HepG2 (cell line): Measurements from ENCODE around the gene FGF21. TPM values are rescaled to one million over a fixed set of nuclear protein-coding genes. Genes with fewer than 3 reads are reported as not detected.

Source experiments
- ATAC-seq: fragments of 200-7000 bp; cut with Tn5 transposase; 3 replicates; pipeline ENCODE4 v1.9.1; 2020; ENCODE audit warnings: mild to moderate bottlenecking, moderate library complexity
- BruUV-seq: library from RNA; stranded (reverse); fragments of 400-500 nt; replicated peaks from 2 replicates; lab custom pipeline; 2021; lab: Mats Ljungman, UMichigan
- CTCF ChIA-PET: fragments of 300-600 bp; formaldehyde crosslinking; extraction: SDS; loops from one replicate; lab custom pipeline; 2021; ENCODE audit warnings: low total read pairs, inconsistent platforms, low intra/inter-chr PET ratio; lab: Yijun Ruan, JAX
- POLR2A ChIA-PET: fragments of 350-600 bp; sonication (Branson Sonifier 250); formaldehyde crosslinking; loops from one replicate; lab custom pipeline; 2020; ENCODE audit warnings: antibody characterized with exemption, inconsistent platforms; lab: Yijun Ruan, JAX
- DNase-seq: peaks from one replicate; pipeline ENCODE4 v3.0.0-alpha.2; 2015; ENCODE audit warnings: low spot score
- FAIRE-seq: peaks from 3 replicates; lab custom pipeline; 2011; peaks lifted over from hg19 to GRCh38; lab: Jason Lieb, UNC
- H2AFZ ChIP-seq: one replicate; pipeline ENCODE4 v1.6.1; 2011; ENCODE audit warnings: low read length, inconsistent platforms
- H3K27ac ChIP-seq: fragments of 300-600 bp; 3 replicates; pipeline ENCODE4 v1.8.0; 2011; ENCODE audit warnings: mixed run types, mild to moderate bottlenecking, mixed read lengths, low read length, inconsistent platforms; ENCODE audit not compliant: insufficient read depth; ENCODE audit errors: extremely low read length
- H3K27me3 ChIP-seq, 2 experiments: fragments of 200-600 bp in 1 of 2; 2 replicates in 1 of 2; 3 replicates in 1 of 2; pipeline versions ENCODE4 v1.6.0 to v1.8.0; 2011; ENCODE audit warnings: low read length in 2 of 2, mild to moderate bottlenecking in 2 of 2, moderate library complexity in 2 of 2, inconsistent platforms in 1 of 2; ENCODE audit not compliant: insufficient read depth in 2 of 2, control insufficient read depth in 1 of 2
- H3K36me3 ChIP-seq, 2 experiments: fragments of 200-600 bp in 1 of 2; replicated peaks in 1 of 2; 2 replicates in 1 of 2; 3 replicates in 1 of 2; pipeline versions ENCODE4 v1.5.1 to v1.8.0; 2011; ENCODE audit warnings: low read length in 2 of 2, inconsistent platforms in 1 of 2; ENCODE audit not compliant: insufficient read depth in 2 of 2, control insufficient read depth in 1 of 2
- H3K4me1 ChIP-seq: 2 replicates; pipeline ENCODE4 v1.5.1; 2012; ENCODE audit warnings: low read length, inconsistent platforms; ENCODE audit not compliant: insufficient read depth
- H3K4me2 ChIP-seq: 2 replicates; pipeline ENCODE4 v1.6.0; 2011; ENCODE audit warnings: low read depth, low read length, inconsistent platforms
- H3K4me3 ChIP-seq, 3 experiments: fragments of 200-600 bp in 1 of 3; sonication (generic), shearing (Covaris generic) in 1 of 3; replicated peaks in 1 of 3; 2 replicates each; pipeline ENCODE4 v1.5.1; 2011 to 2016; ENCODE audit warnings: low read length in 3 of 3, inconsistent platforms in 2 of 3, low read depth in 2 of 3, mild to moderate bottlenecking in 2 of 3, control low read depth in 1 of 3, mixed read lengths in 1 of 3; ENCODE audit not compliant: insufficient read depth in 1 of 3
- H3K79me2 ChIP-seq: one replicate; pipeline ENCODE4 v1.6.1; 2011; ENCODE audit warnings: low read length, inconsistent platforms; ENCODE audit not compliant: insufficient read depth
- H3K9ac ChIP-seq: 2 replicates; pipeline ENCODE4 v1.6.0; 2011; ENCODE audit warnings: mild to moderate bottlenecking, low read depth, low read length, inconsistent platforms; ENCODE audit not compliant: insufficient read depth
- H3K9me3 ChIP-seq: 2 replicates; pipeline ENCODE4 v1.5.1; 2012; ENCODE audit warnings: mild to moderate bottlenecking, low read length
- H4K20me1 ChIP-seq: 2 replicates; pipeline ENCODE4 v1.6.0; 2011; ENCODE audit warnings: inconsistent platforms, mild to moderate bottlenecking, low read length, moderate library complexity; ENCODE audit not compliant: insufficient read depth
- ATF1 ChIP-seq: IDR thresholded peaks from 2 replicates; pipeline ENCODE4 v1.6.1; 2016; ENCODE audit warnings: mild to moderate bottlenecking, control low read depth
- CC2D1A ChIP-seq: sonication (generic); formaldehyde crosslinking; IDR thresholded peaks from 2 replicates; pipeline ENCODE4 v1.8.1; 2023; ENCODE audit warnings: mild to moderate bottlenecking, missing genetic modification reagents
- EHMT2 ChIP-seq: fragments of 200-600 bp; sonication (generic); IDR thresholded peaks from 2 replicates; pipeline ENCODE4 v1.7.0; 2017; ENCODE audit warnings: antibody characterized with exemption, low read depth, low read length, borderline replicate concordance
- EP300 ChIP-seq, 3 experiments: sonication (generic) in 1 of 3; formaldehyde crosslinking in 1 of 3; IDR thresholded peaks; 2 replicates each; pipeline versions ENCODE4 v1.5.1 to v1.6.1; 2011 to 2020; ENCODE audit warnings: low read depth in 2 of 3, low read length in 2 of 3, borderline replicate concordance in 1 of 3, improper control_type of control experiment in 1 of 3, mild to moderate bottlenecking in 1 of 3, missing genetic modification reagents in 1 of 3, moderate library complexity in 1 of 3
- FLYWCH1 ChIP-seq: sonication (generic); formaldehyde crosslinking; IDR thresholded peaks from 2 replicates; pipeline ENCODE4 v1.8.1; 2023; ENCODE audit warnings: mild to moderate bottlenecking, missing genetic modification reagents
- GMEB1 ChIP-seq: sonication (generic); formaldehyde crosslinking; IDR thresholded peaks from 2 replicates; pipeline ENCODE4 v1.5.1; 2020; ENCODE audit warnings: missing genetic modification reagents, mild to moderate bottlenecking, borderline replicate concordance
- KDM4B ChIP-seq: sonication (generic); formaldehyde crosslinking; IDR thresholded peaks from 2 replicates; pipeline ENCODE4 v1.4.0; 2020; ENCODE audit warnings: missing genetic modification reagents
- SAP130 ChIP-seq: IDR thresholded peaks from 2 replicates; pipeline ENCODE4 v1.6.1; 2016; ENCODE audit warnings: low read depth
- ZNF264 ChIP-seq: sonication (generic); formaldehyde crosslinking; IDR thresholded peaks from 2 replicates; pipeline ENCODE4 v1.4.0; 2020; ENCODE audit warnings: missing genetic modification reagents
- ZNF510 ChIP-seq: sonication (generic); formaldehyde crosslinking; IDR thresholded peaks from 2 replicates; pipeline ENCODE4 v1.4.0; 2020; ENCODE audit warnings: low read depth, mild to moderate bottlenecking, missing genetic modification reagents
- ZNF512B ChIP-seq: sonication (generic); formaldehyde crosslinking; IDR thresholded peaks from 2 replicates; pipeline ENCODE4 v1.5.1; 2020; ENCODE audit warnings: missing genetic modification reagents, mild to moderate bottlenecking, borderline replicate concordance
- ZNF552 ChIP-seq: sonication (generic); formaldehyde crosslinking; IDR thresholded peaks from 2 replicates; pipeline ENCODE4 v1.9.0; 2022; ENCODE audit warnings: missing genetic modification reagents, mild to moderate bottlenecking, borderline replicate concordance
- ZNF597 ChIP-seq: sonication (generic); formaldehyde crosslinking; IDR thresholded peaks from 2 replicates; pipeline ENCODE4 v1.5.0; 2020; ENCODE audit warnings: missing genetic modification reagents
- ZXDC ChIP-seq: sonication (generic); formaldehyde crosslinking; IDR thresholded peaks from 2 replicates; pipeline ENCODE4 v1.5.0; 2020; ENCODE audit warnings: mild to moderate bottlenecking, missing genetic modification reagents
- WGBS: methylation state at CpG from one replicate; pipeline ENCODE4 v1.1.6; 2017; ENCODE audit warnings: low lambda C conversion rate; 5-methylcytosine and 5-hydroxymethylcytosine counted together
- in situ Hi-C: cut with HindIII; loops from 2 replicates; pipeline ENCODE4 v1.10.0; 2017; ENCODE audit warnings: low pct_unique_long_range_greater_than_20kb; ENCODE audit not compliant: extremely low pct_ligation_motif_present
- intact Hi-C: fragments of 100-400 bp; cut with micrococcal nuclease; formaldehyde crosslinking; loops from one replicate; pipeline ENCODE4 v1.10.0; 2022; ENCODE audit not compliant: unreplicated experiment
- polyA plus RNA-seq, 8 experiments: library from polyadenylated mRNA; depleted of rRNA in 3 of 8; stranded (reverse) in 7 of 8; unstranded in 1 of 8; fragments of >200 nt; fragmentation: Illumina TruSeq in 4 of 8; extraction: Trizol in 4 of 8; gene quantifications; 2 replicates each; pipeline versions ENCODE4 v1.2.1 to v1.2.3, GENCODE V29; 2011 to 2016; ENCODE audit warnings: low read depth in 4 of 8, missing spikeins in 1 of 8, mixed read lengths in 1 of 8; ENCODE audit not compliant: insufficient read depth in 1 of 8
- total RNA-seq, 5 experiments: library from RNA; depleted of rRNA; stranded (reverse); fragments of >200 nt; fragmentation: Illumina TruSeq; extraction: Trizol; gene quantifications; 2 replicates each; pipeline ENCODE4 v1.2.3, GENCODE V29; 2016; ENCODE audit warnings: low read depth in 1 of 5

FGF21 gene
- total and polyA plus RNA-seq, 2 of the 13 experiments (the other 11 are each of a cell fraction or from before 2014, with no cell fraction given), result 0.17 TPM; not detected in 1

- peaks cover 29% of the 10 kb centered on the region for H3K4me1 ChIP-seq
- FAIRE-seq (peak; percentile 83), DNase-seq (peak; percentile 79), ATAC-seq (peak; percentile 91)
- no peak overlapping the region for H2AFZ ChIP-seq
- peak overlapping the region; percentile 61 for H3K4me2 ChIP-seq
- no peaks in the 10 kb centered on the region for H3K79me2 ChIP-seq
- ChIA-PET CTCF (interaction anchor here (0.8 to 1.1 kb wide), 4 partner anchors 40 to 47 kb away, joined by 3 to 7 read pairs (median 4); partner anchors contain the start of gene HSD17B14), POLR2A (interaction anchor here (0.9 to 2.3 kb wide), 8 partner anchors 11 to 175 kb away, joined by 3 to 53 read pairs (median 4); partner anchors contain the start of gene PPP1R15A)
- WGBS, result 48% methylated on average over 23 of the region's 38 CpGs
- H3K9ac ChIP-seq, result peak overlapping the region; percentile 42
- no TSS peak for BruUV-seq
- intact Hi-C loops, result loop anchor here (1.0 kb wide), 1 partner anchor 40 kb away; no protein-coding TSS in a partner anchor
- no peaks in the 10 kb centered on the region for H3K36me3 ChIP-seq
- peak overlapping the region; percentile 39 to 80 (median 59); a peak in 5 of 6 replicates for H3K4me3 ChIP-seq
- in situ Hi-C loops, result loop anchor here (5.0 kb wide), 1 partner anchor 42 kb away; the partner anchor contains the start of gene HSD17B14
- H3K9me3 ChIP-seq, result no peaks in the 10 kb centered on the region
- no peak overlapping the region for H3K27ac ChIP-seq
- no peaks in the 10 kb centered on the region for H3K27me3 ChIP-seq
- H4K20me1 ChIP-seq, result no peaks in the 10 kb centered on the region
- TF ChIP-seq ZNF552 (CRISPR knock-in tag), result no peak
- TF ChIP-seq KDM4B (CRISPR knock-in tag), result no peak
- no peak for TF ChIP-seq CC2D1A (CRISPR knock-in tag)
- 0 out of 2 replicates have a peak, but pooled peaks have one; percentile 86 for TF ChIP-seq ZNF597 (CRISPR knock-in tag)
- TF ChIP-seq ZNF264 (CRISPR knock-in tag), result no peak
- TF ChIP-seq FLYWCH1 (CRISPR knock-in tag), result no peak
- TF ChIP-seq GMEB1 (CRISPR knock-in tag), result peak; percentile 86; the same call in 1 of the 2 replicates
- no peak for TF ChIP-seq EP300 (IDR thresholded peaks at IDR 0.05; ENCODE audit: low read depth in 2 of 2, low read length in 2 of 2)
- TF ChIP-seq EP300 (CRISPR knock-in tag; IDR thresholded peaks at IDR 0.05; ENCODE audit: borderline replicate concordance), result no peak
- TF ChIP-seq ATF1 (CRISPR knock-in tag), result no peak; the same call in 1 of the 2 replicates
- 0 out of 2 replicates have a peak, but pooled peaks have one; percentile 83 for TF ChIP-seq ZNF510 (CRISPR knock-in tag)
- no peak for TF ChIP-seq EHMT2
- TF ChIP-seq SAP130 (CRISPR knock-in tag), result peak; percentile 51; the same call in 1 of the 2 replicates
- TF ChIP-seq ZNF512B (CRISPR knock-in tag), result no peak
- no peak for TF ChIP-seq ZXDC (CRISPR knock-in tag)
Measured at GRCh38 chr19:48795055-48795684, 39.8 kb downstream of the FGF21 start.
